Measurements from ENCODE around the gene FOXA2.

GRCh38 chr20:22617160-22617559 lies 32.8 kb upstream of the FOXA2 start:
- no peak for TF ChIP-seq CTCF (IDR thresholded peaks at IDR 0.05)
- TF ChIP-seq POLR2A (IDR thresholded peaks at IDR 0.05): no peak

Measured in Peyer's patch (tissue), 4 donors.